HL-60 (cell line): ENCODE measurements around the gene ESR2.

ENCODE experiments used
- CTCF ChIP-seq: IDR thresholded peaks from one replicate; pipeline ENCODE4 v1.5.1; 2011; ENCODE audit warnings: low read length, control low read depth, inconsistent platforms; ENCODE audit not compliant: insufficient read depth
- GABPA ChIP-seq: IDR thresholded peaks from 2 replicates; pipeline ENCODE4 v1.6.1; 2012; ENCODE audit warnings: low read depth
- TF ChIP-seq, protein P1 (sequence below): IDR thresholded peaks from 2 replicates; pipeline ENCODE4 v1.6.1; 2012; ENCODE audit warnings: low read depth; ENCODE audit not compliant: insufficient replicate concordance

DNA sequence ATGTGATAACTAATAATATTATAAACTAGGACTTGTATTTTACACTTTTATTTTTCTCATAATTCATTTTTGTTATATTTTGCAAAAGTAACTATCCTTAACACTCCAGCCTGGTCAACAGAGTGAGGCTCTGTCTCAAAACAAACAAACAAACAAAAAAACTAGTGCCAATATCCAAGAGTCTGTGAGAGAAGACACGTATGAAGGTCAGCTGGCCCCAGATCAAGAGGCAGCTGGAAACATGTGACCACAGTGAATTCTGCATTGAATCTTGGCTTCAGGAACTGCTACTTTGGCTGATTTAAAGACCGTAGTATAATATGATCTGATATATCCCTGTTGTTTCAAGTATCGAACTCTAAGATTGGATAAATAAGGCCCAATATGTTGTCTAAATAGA lies 47.0 kb downstream of the ESR2 start:
- no peak for TF ChIP-seq CTCF
- TF ChIP-seq GABPA: no peak
- TF ChIP-seq, protein P1, sequence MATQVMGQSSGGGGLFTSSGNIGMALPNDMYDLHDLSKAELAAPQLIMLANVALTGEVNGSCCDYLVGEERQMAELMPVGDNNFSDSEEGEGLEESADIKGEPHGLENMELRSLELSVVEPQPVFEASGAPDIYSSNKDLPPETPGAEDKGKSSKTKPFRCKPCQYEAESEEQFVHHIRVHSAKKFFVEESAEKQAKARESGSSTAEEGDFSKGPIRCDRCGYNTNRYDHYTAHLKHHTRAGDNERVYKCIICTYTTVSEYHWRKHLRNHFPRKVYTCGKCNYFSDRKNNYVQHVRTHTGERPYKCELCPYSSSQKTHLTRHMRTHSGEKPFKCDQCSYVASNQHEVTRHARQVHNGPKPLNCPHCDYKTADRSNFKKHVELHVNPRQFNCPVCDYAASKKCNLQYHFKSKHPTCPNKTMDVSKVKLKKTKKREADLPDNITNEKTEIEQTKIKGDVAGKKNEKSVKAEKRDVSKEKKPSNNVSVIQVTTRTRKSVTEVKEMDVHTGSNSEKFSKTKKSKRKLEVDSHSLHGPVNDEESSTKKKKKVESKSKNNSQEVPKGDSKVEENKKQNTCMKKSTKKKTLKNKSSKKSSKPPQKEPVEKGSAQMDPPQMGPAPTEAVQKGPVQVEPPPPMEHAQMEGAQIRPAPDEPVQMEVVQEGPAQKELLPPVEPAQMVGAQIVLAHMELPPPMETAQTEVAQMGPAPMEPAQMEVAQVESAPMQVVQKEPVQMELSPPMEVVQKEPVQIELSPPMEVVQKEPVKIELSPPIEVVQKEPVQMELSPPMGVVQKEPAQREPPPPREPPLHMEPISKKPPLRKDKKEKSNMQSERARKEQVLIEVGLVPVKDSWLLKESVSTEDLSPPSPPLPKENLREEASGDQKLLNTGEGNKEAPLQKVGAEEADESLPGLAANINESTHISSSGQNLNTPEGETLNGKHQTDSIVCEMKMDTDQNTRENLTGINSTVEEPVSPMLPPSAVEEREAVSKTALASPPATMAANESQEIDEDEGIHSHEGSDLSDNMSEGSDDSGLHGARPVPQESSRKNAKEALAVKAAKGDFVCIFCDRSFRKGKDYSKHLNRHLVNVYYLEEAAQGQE: no peak
